ENCODE data around the gene KANSL1. TPM values are rescaled to one million over a fixed set of nuclear protein-coding genes. Genes with fewer than 3 reads are reported as not detected.

The KANSL1 gene
- total RNA-seq, 2 donors from 2014 or later = 137 to 144 TPM

DNA sequence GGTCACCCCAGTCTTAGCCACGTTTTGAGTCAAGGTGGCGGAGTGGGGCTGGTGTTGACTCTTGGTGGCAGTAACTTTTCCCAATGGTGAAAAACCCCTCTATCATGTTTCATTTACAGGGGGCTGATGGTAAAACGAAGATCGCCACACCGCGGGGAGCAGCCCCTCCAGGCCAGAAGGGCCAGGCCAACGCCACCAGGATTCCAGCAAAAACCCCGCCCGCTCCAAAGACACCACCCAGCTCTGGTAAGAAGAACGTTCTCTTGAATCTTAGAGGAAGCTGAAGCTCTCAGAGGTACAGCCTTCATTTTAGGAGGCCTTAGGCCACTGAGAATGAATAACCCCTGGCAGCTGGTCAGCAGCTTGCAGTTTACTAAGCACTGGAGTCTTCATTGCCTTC is 201.9 kb downstream of the KANSL1 start:
- 92 to 96% methylated on average over 10 of the region's 10 CpGs for WGBS, 2 experiments (ENCODE audit: insufficient coverage in 1 of 2, insufficient read length in 1 of 2)
- Mint-ChIP-seq H3K9me3 (no peaks in the 10 kb centered on the region), H3K27me3 (ENCODE audit: insufficient read depth) (no peaks in the 10 kb centered on the region), H3K27ac (no peak overlapping the region), H3K4me3 (no peak overlapping the region), H3K4me1 (no peaks in the 10 kb centered on the region), H3K36me3 (ENCODE audit: low read depth) (no peaks in the 10 kb centered on the region)
- no peak for DNase-seq
- Histone ChIP-seq H3K36me3 (ENCODE audit: control insufficient read depth, insufficient read depth, low read length) (no peaks in the 10 kb centered on the region), H3K9ac (ENCODE audit: extremely low read depth, low read length, poor library complexity, severe bottlenecking) (no peak overlapping the region), H3K27ac (ENCODE audit: low read depth, low read length) (no peak overlapping the region), H3K9me3 (ENCODE audit: control insufficient read depth, low read length) (no peaks in the 10 kb centered on the region), H3K4me3 (ENCODE audit: low read length) (no peak overlapping the region), H3K27me3 (ENCODE audit: control insufficient read depth, insufficient read depth, low read length, poor library complexity, severe bottlenecking) (no peaks in the 10 kb centered on the region), H3K4me1 (ENCODE audit: control insufficient read depth, insufficient read depth, low read length) (no peaks in the 10 kb centered on the region)
- TF ChIP-seq, protein P1, sequence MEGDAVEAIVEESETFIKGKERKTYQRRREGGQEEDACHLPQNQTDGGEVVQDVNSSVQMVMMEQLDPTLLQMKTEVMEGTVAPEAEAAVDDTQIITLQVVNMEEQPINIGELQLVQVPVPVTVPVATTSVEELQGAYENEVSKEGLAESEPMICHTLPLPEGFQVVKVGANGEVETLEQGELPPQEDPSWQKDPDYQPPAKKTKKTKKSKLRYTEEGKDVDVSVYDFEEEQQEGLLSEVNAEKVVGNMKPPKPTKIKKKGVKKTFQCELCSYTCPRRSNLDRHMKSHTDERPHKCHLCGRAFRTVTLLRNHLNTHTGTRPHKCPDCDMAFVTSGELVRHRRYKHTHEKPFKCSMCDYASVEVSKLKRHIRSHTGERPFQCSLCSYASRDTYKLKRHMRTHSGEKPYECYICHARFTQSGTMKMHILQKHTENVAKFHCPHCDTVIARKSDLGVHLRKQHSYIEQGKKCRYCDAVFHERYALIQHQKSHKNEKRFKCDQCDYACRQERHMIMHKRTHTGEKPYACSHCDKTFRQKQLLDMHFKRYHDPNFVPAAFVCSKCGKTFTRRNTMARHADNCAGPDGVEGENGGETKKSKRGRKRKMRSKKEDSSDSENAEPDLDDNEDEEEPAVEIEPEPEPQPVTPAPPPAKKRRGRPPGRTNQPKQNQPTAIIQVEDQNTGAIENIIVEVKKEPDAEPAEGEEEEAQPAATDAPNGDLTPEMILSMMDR (conservative IDR thresholded peaks at IDR 0.05) = no peak

GRCh38 chr17:45990886-45991285 is 202.3 kb downstream of the KANSL1 start:
- no peaks in the 10 kb centered on the region for H3K27me3 Mint-ChIP-seq (ENCODE audit: insufficient read depth)
- no peak overlapping the region for H3K27ac Mint-ChIP-seq
- no peaks in the 10 kb centered on the region for H3K4me1 Mint-ChIP-seq
- no peaks in the 10 kb centered on the region for H3K36me3 Mint-ChIP-seq (ENCODE audit: low read depth)
- TF ChIP-seq, protein P1 (conservative IDR thresholded peaks at IDR 0.05) = peak; percentile 55
- H3K9ac ChIP-seq (ENCODE audit: extremely low read depth, low read length, poor library complexity, severe bottlenecking) = no peak overlapping the region
- H3K27ac ChIP-seq (ENCODE audit: low read depth, low read length) = no peak overlapping the region
- H3K36me3 ChIP-seq (ENCODE audit: control insufficient read depth, insufficient read depth, low read length) = no peaks in the 10 kb centered on the region
- no peaks in the 10 kb centered on the region for H3K4me1 ChIP-seq (ENCODE audit: control insufficient read depth, insufficient read depth, low read length)
- WGBS, 2 experiments (ENCODE audit: insufficient coverage in 1 of 2, insufficient read length in 1 of 2) = 81 to 90% methylated on average over 3 to 6 of the region's 6 CpGs
- H3K27me3 ChIP-seq (ENCODE audit: control insufficient read depth, insufficient read depth, low read length, poor library complexity, severe bottlenecking) = no peaks in the 10 kb centered on the region
- no peaks in the 10 kb centered on the region for H3K9me3 Mint-ChIP-seq
- H3K9me3 ChIP-seq (ENCODE audit: control insufficient read depth, low read length) = no peaks in the 10 kb centered on the region
- DNase-seq = no peak
- no peak overlapping the region for H3K4me3 ChIP-seq (ENCODE audit: low read length)
- no peak overlapping the region for H3K4me3 Mint-ChIP-seq

- Histone ChIP-seq H3K9me3 (ENCODE audit: control insufficient read depth, low read length) (no peaks in the 10 kb centered on the region), H3K9ac (ENCODE audit: extremely low read depth, low read length, poor library complexity, severe bottlenecking) (no peak overlapping the region), H3K27ac (ENCODE audit: low read depth, low read length) (no peak overlapping the region), H3K4me1 (ENCODE audit: control insufficient read depth, insufficient read depth, low read length) (no peaks in the 10 kb centered on the region), H3K36me3 (ENCODE audit: control insufficient read depth, insufficient read depth, low read length) (no peaks in the 10 kb centered on the region), H3K4me3 (ENCODE audit: low read length) (no peak overlapping the region), H3K27me3 (ENCODE audit: control insufficient read depth, insufficient read depth, low read length, poor library complexity, severe bottlenecking) (no peaks in the 10 kb centered on the region)
- WGBS, 2 experiments (ENCODE audit: insufficient coverage in 1 of 2, insufficient read length in 1 of 2) = 78% methylated on average over 3 of the region's 3 CpGs; no CpG with 5 or more reads in 1 of the 2 experiments
- Mint-ChIP-seq H3K27me3 (ENCODE audit: insufficient read depth) (no peaks in the 10 kb centered on the region), H3K36me3 (ENCODE audit: low read depth) (no peaks in the 10 kb centered on the region), H3K27ac (no peak overlapping the region), H3K4me3 (no peak overlapping the region), H3K9me3 (no peaks in the 10 kb centered on the region), H3K4me1 (no peaks in the 10 kb centered on the region)
- TF ChIP-seq, protein P1 (conservative IDR thresholded peaks at IDR 0.05) = no peak
- DNase-seq = no peak
Measured at GRCh38 chr17:45989759-45990158, 203.5 kb downstream of the KANSL1 start.
